ENCODE data around the gene FTO.
"Not testable (repeated sequence)": the region's sequence is repeated elsewhere in the genome, so short reads cannot be mapped to it uniquely, and the experiment has no call there.

The FTO gene

GRCh38 chr16:53863861-53864260 lies 159.9 kb downstream of the FTO start:
- DNase-seq (ENCODE audit: low read depth in 2 of 2), result no peak

GRCh38 chr16:53864819-53865493 lies 161.0 kb downstream of the FTO start:
- no peak for DNase-seq (ENCODE audit: low read depth in 2 of 2)

GRCh38 chr16:53865494-53865863 lies 161.5 kb downstream of the FTO start:
- no peak for DNase-seq (ENCODE audit: low read depth in 2 of 2)

- DNase-seq (ENCODE audit: low read depth in 2 of 2), result no peak
Measured at GRCh38 chr16:53866520-53866919, 162.6 kb downstream of the FTO start.

GRCh38 chr16:53870831-53871230 lies 166.9 kb downstream of the FTO start:
- no peak for DNase-seq (ENCODE audit: low read depth in 2 of 2)

- peak; percentile 79 to 81 for DNase-seq (ENCODE audit: low read depth in 2 of 2)
Measured at GRCh38 chr16:53872248-53873221, 168.6 kb downstream of the FTO start.

GRCh38 chr16:53876811-53877210 lies 172.9 kb downstream of the FTO start:
- DNase-seq (ENCODE audit: low read depth in 2 of 2), result no peak

- no peak for DNase-seq (ENCODE audit: low read depth in 2 of 2)
Measured at GRCh38 chr16:53878216-53878615, 174.3 kb downstream of the FTO start.

- peak; percentile 45 to 52 for DNase-seq (ENCODE audit: low read depth in 2 of 2)
Measured at GRCh38 chr16:53881371-53881770, 177.4 kb downstream of the FTO start.

- DNase-seq (ENCODE audit: low read depth in 2 of 2), result no peak
Measured at GRCh38 chr16:53882310-53882709, 178.4 kb downstream of the FTO start.

- no peak for DNase-seq (ENCODE audit: low read depth in 2 of 2)
Measured at GRCh38 chr16:53884748-53885147, 180.8 kb downstream of the FTO start.

- DNase-seq (ENCODE audit: low read depth in 2 of 2), result no peak
Measured at GRCh38 chr16:53886482-53887378, 182.8 kb downstream of the FTO start.

GRCh38 chr16:53888222-53888621 lies 184.3 kb downstream of the FTO start:
- DNase-seq (ENCODE audit: low read depth in 2 of 2), result no peak

- DNase-seq (ENCODE audit: low read depth in 2 of 2), result not testable (repeated sequence)
Measured at GRCh38 chr16:53890877-53891276, 186.9 kb downstream of the FTO start.

GRCh38 chr16:53891409-53892139 lies 187.6 kb downstream of the FTO start:
- DNase-seq (ENCODE audit: low read depth in 2 of 2), result no peak

- peak; percentile 78 to 84 for DNase-seq (ENCODE audit: low read depth in 2 of 2)
Measured at GRCh38 chr16:53892155-53892554, 188.2 kb downstream of the FTO start.

- peak in 1 of 2 experiments; percentile 47 for DNase-seq (ENCODE audit: low read depth in 2 of 2)
Measured at GRCh38 chr16:53893731-53894435, 189.9 kb downstream of the FTO start.

- no peak for DNase-seq (ENCODE audit: low read depth in 2 of 2)
Measured at GRCh38 chr16:53894686-53895085, 190.7 kb downstream of the FTO start.

GRCh38 chr16:53895433-53895832 lies 191.5 kb downstream of the FTO start:
- no peak for DNase-seq (ENCODE audit: low read depth in 2 of 2)

GRCh38 chr16:53895851-53896250 lies 191.9 kb downstream of the FTO start:
- DNase-seq (ENCODE audit: low read depth in 2 of 2), result no peak

GRCh38 chr16:53896722-53897121 lies 192.8 kb downstream of the FTO start:
- peak in 1 of 2 experiments; percentile 29 for DNase-seq (ENCODE audit: low read depth in 2 of 2)

Measured in fibroblast of skin of left biceps (primary cell).